Measurements from ENCODE around the gene SLC5A6.

DNA sequence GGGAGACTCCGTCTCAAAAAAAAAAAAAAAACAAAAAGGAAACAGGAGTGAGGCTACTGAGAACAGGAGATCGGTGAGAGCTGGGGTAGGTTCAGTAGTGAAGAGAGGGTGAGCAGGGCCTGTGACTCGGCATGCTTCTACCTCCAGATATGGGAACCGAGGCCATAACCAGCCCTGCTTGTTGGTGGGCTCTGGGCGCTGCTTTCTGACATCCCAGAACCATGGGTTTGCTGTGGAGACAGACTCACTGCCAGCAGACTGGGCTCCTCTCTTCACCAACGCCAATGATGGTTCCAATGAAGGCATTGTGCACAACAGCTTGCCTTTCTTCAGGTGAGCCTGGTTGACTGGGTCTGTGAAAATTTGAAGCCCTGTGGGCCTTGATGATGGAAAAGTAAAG lies 11.3 kb upstream of the SLC5A6 start:
- TF ChIP-seq, protein P1, sequence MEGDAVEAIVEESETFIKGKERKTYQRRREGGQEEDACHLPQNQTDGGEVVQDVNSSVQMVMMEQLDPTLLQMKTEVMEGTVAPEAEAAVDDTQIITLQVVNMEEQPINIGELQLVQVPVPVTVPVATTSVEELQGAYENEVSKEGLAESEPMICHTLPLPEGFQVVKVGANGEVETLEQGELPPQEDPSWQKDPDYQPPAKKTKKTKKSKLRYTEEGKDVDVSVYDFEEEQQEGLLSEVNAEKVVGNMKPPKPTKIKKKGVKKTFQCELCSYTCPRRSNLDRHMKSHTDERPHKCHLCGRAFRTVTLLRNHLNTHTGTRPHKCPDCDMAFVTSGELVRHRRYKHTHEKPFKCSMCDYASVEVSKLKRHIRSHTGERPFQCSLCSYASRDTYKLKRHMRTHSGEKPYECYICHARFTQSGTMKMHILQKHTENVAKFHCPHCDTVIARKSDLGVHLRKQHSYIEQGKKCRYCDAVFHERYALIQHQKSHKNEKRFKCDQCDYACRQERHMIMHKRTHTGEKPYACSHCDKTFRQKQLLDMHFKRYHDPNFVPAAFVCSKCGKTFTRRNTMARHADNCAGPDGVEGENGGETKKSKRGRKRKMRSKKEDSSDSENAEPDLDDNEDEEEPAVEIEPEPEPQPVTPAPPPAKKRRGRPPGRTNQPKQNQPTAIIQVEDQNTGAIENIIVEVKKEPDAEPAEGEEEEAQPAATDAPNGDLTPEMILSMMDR (optimal IDR thresholded peaks at IDR 0.05 in 1 of 3, IDR thresholded peaks at IDR 0.05 in 1 of 3, conservative IDR thresholded peaks at IDR 0.05 in 1 of 3; ENCODE audit: extremely low read depth in 1 of 3, insufficient read depth in 2 of 3, low read length in 3 of 3) = no peak
- TF ChIP-seq EZH2 (IDR thresholded peaks at IDR 0.05; ENCODE audit: low read length) = no peak

Measured in keratinocyte (primary cell).